Mucosa of gallbladder (tissue), 1 donor: ENCODE results near the gene MED12L. TPM values are rescaled to one million over a fixed set of nuclear protein-coding genes. Genes with fewer than 3 reads are reported as not detected.
A peak's percentile ranks its signal among the peaks of the same experiment; 100 is the strongest.
"Not testable (repeated sequence)": the region's sequence is repeated elsewhere in the genome, so short reads cannot be mapped to it uniquely, and the experiment has no call there.

Experiments
- DNase-seq: peaks from one replicate; pipeline ENCODE4 v3.0.0-alpha.2; 2020; ENCODE audit warnings: low spot score
- total RNA-seq: library from RNA; stranded (reverse); gene quantifications from one replicate; pipeline ENCODE4 v1.2.1, GENCODE V29; 2021
- donor health status: DM: no; HTN: no; CAD: no.

MED12L gene
- total RNA-seq, 1 donor from 2014 or later: 7.5 TPM

DNA sequence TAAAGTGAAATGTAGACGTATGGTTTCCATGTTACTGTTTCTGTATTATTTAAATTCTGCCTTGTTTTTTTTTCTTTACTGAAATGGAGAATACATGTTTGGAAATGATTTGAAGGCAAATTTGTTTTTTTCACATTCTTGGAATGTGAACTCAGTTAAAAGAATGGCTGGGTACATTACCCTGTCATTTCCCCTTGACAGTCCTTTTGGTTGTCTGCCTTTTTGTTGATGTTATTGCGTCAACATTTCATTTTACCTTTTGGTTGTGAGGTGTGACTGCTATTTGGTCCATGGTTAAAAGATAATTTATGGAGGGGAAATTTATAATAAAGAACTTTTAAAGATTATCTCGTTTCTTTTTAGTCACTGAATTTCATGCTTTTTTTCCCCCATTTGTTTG lies 120.7 kb downstream of the MED12L start:
- DNase-seq: no peak

- DNase-seq: no peak
These were observed 124.2 kb downstream of the MED12L start for GRCh38 chr3:151209654-151210053.

GRCh38 chr3:151210676-151211381 lies 125.4 kb downstream of the MED12L start:
- peak; percentile 26 for DNase-seq

GRCh38 chr3:151213151-151213550 lies 127.7 kb downstream of the MED12L start:
- DNase-seq: no peak

DNA sequence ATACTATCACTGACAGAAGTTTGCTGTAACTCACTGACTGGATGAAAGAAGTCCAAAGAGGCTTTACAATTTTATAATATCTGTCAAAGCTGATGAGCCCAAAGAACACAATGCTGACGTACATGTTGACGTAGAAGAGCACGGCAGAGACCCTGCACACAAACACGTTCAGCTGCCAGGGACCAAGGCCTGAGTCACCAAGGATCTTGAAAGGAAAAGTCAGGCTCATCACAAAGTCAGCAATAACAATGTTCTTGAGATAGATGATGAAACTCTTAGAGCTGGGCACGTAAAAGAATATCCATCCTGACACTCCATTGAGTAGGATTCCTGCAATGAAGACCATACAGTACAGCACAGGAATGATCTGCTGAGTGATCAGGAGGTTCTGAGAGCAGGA lies 128.4 kb downstream of the MED12L start:
- no peak for DNase-seq

DNA sequence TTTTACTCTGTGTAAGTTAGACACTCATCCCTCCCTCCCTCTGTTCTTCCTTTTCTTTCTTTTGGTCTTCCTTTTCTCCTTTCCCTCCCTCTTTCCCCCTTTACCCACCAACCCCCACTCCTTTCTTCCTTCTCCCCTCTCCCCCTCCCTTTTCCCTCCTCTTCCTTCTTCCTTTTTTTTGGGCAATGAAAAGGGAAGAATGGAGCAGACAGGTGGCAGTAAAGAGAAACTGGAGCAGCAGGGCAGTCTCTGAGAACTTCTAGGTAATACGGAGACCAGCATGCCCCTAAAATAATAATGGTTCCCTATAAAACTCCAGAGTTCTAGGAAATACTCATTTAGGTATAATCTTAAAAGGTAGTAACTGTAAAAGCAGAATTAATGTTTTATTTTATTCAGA lies 129.0 kb downstream of the MED12L start:
- no peak for DNase-seq

GRCh38 chr3:151216641-151217607 lies 131.5 kb downstream of the MED12L start:
- DNase-seq: no peak

DNA sequence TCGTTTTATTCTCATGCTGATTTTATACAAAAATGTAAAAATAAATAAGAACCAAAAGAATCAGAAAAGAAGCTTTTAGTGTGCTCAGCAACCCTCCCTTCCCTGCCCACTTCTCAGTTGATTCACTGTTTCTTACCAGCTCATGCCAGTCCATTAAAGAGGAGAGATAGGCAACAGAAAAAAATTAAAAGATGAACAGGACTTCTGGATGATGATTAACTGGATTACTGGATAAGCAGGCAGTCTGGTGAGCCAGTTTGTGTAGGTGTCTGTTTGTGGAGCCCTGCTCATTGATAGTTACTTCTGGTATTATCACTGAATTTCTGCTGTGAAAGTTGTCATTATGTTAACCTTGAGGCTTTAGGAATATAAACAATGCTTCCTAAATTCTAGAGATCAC lies 132.7 kb downstream of the MED12L start:
- no peak for DNase-seq

DNA sequence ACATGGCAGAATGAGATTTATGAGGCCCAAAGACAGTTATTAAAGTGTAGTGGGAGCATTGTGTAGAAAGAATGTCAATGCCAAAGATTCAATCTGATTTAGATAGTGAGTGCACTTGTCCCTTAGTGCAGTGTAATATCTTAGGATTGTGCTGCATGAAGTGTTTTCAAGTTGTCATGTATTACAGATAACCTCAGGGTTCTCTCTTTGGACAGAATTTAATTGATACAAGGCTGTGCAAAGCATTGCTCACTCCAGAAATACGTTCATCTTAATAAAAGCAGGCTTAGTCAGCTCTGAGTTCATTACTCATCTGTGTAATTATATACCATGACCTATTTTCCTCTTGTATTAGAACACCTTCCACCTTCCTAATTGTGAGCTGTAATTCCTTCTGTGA lies 133.6 kb downstream of the MED12L start:
- DNase-seq: no peak

GRCh38 chr3:151224268-151224866 lies 138.9 kb downstream of the MED12L start:
- no peak for DNase-seq

DNA sequence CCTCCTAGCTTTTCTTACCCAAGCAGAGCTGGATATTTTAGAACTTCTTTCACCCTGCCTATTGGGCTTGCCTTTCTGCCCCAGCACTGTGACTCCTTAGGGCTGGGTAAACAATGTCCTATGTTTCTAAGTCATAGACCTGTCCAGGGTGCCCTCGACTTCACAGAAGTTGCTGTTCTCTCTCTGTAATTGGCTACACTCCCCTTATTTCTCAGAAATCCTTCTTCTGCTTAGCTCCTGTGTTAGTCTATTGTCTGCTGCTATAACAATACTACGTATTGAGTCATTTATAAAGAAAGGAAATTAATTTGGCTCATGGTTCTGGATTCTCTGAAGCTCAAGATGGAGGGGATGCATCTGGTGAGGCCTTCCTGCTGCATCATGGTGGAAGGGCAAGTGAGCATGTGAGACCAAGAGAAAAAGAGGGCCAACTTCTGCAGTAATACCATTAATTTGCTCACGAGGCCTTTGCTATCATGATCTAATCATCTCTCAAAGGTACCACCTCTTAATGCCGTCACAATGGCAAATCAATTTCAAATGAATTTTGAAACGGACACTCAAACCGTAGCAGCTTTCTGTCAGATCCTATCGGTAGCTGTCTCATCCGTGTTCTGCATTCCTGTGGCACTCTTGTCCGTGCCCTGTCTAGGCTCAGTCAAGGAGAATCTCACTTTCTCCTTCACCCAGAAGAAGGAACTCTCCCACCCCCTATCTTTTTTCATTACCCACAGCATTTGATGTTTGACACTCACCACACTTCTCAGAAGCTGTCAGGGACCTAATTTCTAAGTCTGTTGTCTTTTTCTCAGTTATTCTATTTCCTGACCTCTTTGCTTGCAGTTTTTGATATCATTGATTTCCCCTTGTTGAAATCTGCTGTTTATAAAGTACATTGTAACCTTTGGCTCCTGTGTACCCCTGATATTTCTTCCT lies 139.8 kb downstream of the MED12L start:
- DNase-seq: no peak

DNA sequence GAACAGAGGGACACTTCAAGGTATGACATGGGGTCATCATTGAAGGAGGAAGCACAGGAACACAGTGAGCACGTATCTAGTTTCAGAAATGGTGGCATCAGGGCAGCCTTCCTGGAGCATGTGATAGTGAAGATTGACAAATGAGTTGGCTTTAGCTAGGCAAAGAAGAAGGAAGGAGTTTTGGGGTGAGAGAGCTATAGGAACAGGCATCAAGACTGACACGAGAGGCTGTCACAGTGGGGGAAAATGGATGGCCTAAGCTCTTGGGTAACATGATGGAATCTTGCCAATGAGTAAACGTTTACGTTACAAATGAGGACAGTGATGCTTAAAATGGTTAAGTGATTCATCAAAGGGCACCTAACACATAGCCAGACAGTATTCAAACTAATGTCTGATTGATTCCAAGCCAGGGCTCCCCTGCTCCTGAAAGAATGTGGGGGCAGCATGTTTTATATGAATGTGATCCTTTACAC lies 140.7 kb downstream of the MED12L start:
- DNase-seq: no peak

- no peak for DNase-seq
These were observed 141.4 kb downstream of the MED12L start for GRCh38 chr3:151226825-151227224.

- no peak for DNase-seq
These were observed 141.9 kb downstream of the MED12L start for GRCh38 chr3:151227266-151227806.

DNA sequence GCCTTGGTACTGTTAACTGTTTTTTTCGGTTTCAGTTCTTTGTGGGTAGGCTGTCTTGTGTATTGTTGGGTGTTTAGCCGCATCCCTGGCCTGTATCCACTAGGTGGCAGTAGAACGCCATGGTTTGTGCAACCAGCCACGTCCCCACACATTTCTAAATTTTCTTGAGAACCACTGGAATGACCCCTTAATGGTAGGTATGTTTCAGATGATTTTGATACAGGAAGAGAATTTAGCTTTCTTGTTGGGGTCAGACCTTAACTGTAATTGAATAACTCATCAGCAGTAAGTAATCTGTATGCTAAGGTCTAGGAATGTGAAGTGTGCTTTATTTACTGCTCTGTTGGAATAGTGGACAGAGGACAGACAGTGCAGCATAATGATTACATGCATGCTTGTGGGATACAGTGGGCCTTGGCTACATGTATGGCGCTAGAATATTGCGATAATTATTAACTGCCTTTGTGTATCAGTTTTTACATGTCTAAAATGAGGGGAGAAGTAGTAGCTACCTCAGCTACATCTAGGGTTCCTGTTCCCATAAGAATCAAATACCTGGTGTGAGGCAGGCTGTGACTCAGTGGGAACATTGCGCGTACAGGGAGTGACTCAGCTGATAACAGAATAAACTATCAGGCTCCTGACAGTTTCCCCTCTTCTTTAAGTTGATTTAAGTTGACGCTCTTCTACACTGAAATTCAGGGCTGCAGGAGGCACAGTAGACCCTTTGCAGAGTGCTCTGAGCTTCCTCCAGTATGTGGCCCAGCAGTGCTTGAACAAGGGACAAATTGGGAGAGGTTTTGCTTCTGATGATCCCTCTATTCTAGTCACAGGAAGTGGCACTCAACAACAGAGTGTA lies 142.6 kb downstream of the MED12L start:
- DNase-seq: peak; percentile 83

- DNase-seq: no peak
These were observed 143.2 kb downstream of the MED12L start for GRCh38 chr3:151228666-151229040.

DNA sequence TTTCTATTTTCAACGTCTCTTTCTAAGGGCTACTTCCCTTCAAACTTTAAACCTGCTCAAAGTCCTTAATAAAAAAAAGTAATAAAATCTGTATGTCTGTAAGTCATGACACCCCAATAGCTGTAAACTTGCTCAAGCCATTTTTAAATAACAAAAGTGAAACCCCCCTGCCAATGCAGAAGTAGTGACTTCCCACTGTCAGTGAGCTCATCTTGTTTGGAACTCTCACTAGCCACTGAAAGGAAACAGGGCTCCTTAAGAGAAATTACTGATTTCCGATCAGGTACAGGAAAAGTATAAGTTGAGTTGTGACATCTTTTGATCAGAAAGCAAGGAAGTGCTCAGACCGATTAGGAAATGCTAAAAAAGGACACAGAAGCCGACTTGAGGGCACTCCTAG lies 145.2 kb downstream of the MED12L start:
- no peak for DNase-seq

DNA sequence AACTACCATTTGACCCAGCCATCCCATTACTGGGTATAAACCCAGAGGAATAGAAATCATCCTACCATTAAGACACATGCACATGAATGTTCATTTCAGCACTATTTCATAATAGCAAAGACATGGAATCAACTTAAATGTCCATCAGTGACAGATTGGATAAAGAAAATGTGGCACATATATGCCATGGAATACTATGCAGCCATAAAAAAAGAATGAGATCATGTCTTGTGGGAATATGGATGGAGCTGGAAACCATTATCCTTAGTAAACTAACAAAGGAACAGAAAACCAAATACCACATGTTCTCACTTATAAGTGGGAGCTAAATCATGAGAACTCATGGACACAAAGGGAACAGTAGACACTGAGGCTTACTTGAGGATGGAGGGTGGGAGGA lies 146.9 kb downstream of the MED12L start:
- DNase-seq: not testable (repeated sequence)

- no peak for DNase-seq
These were observed 147.5 kb downstream of the MED12L start for GRCh38 chr3:151232991-151233390.

DNA sequence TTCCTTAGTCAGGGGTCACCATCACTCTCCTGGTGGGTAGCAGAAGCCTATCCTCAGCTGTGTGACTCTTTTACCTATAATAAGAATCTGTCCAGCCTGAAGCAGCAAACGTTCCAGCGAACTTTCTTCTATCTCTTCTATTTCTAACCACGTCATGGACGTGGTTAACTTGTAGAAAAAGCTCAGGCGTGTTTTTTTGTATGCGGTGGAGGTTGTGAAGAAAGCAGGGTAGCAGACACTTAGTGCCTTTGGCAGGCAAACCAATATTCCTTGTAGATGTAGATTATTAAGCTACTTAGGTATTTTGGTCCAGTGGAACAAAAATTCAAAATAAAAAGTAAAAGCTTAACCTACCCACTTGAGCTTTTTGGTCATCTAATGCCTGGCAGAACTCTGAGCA lies 149.4 kb downstream of the MED12L start:
- no peak for DNase-seq
